Uterus (tissue), 4 donors: ENCODE results near the gene C1QA. TPM values are rescaled to one million over a fixed set of nuclear protein-coding genes. Genes with fewer than 3 reads are reported as not detected.

ENCODE experiments used
- DNase-seq, 2 donors: peaks; one replicate each; pipeline ENCODE4 v3.0.0-alpha.2; 2019 to 2020
- H3K27ac ChIP-seq, 2 donors: fragments of 200-600 bp; sonication (generic); 1 replicate in 1 of 2; 2 replicates in 1 of 2; pipeline ENCODE4 v1.5.1; 2016 to 2018
- H3K27me3 ChIP-seq, 2 donors: fragments of 200-600 bp; sonication (generic); one replicate each; pipeline ENCODE4 v1.5.1; 2018 to 2019; ENCODE audit warnings: control low read depth in 1 of 2
- H3K36me3 ChIP-seq, 2 donors: fragments of 200-600 bp; sonication (generic); one replicate each; pipeline ENCODE4 v1.5.1; 2019; ENCODE audit warnings: control low read depth in 1 of 2
- H3K4me1 ChIP-seq, 2 donors: fragments of 200-600 bp; sonication (generic); one replicate each; pipeline ENCODE4 v1.5.1; 2018 to 2019; ENCODE audit warnings: control low read depth in 1 of 2
- H3K4me3 ChIP-seq, 2 donors: fragments of 200-600 bp; sonication (generic); 1 replicate in 1 of 2; 2 replicates in 1 of 2; pipeline ENCODE4 v1.5.1; 2018 to 2019; ENCODE audit warnings: mild to moderate bottlenecking in 1 of 2
- H3K9me3 ChIP-seq, 2 donors: fragments of 200-600 bp; sonication (generic); one replicate each; pipeline ENCODE4 v1.5.1; 2019; ENCODE audit warnings: control low read depth in 1 of 2
- POLR2A ChIP-seq, 2 donors: fragments of 450-650 bp; IDR thresholded peaks; one replicate each; pipeline ENCODE4 v1.6.1; 2016; ENCODE audit warnings: antibody characterized with exemption in 2 of 2, mild to moderate bottlenecking in 1 of 2, moderate library complexity in 1 of 2
- intact Hi-C: fragments of 100-400 bp; cut with DNase I; formaldehyde crosslinking; loops from one replicate; pipeline ENCODE4 v1.15.1; 2023; ENCODE audit warnings: low total_unique reads
- microRNA-seq: library from miRNA; unstranded; fragments of <30 nt; microRNA quantifications from one replicate; pipeline ENCODE4, GENCODE V29; 2016; ENCODE audit warnings: borderline microRNAs expressed, borderline replicate concordance
- small RNA-seq: library from RNA; depleted of rRNA; stranded (forward); fragments of <200 nt; gene quantifications from one replicate; pipeline ENCODE3, GENCODE V24; 2016
- total RNA-seq, 4 donors: library from RNA; depleted of rRNA in 3 of 4; stranded (reverse); fragments of >200 nt in 3 of 4; gene quantifications; one replicate each; pipeline versions ENCODE4 v1.1.0 to v1.2.4, GENCODE V29; 2014 to 2023
- TF ChIP-seq, protein P1 (sequence below), 4 experiments: fragments of 200-600 bp in 2 of 4; fragments of 450-650 bp in 2 of 4; sonication (generic) in 2 of 4; IDR thresholded peaks; one replicate each; pipeline ENCODE4 v1.5.1; 2016 to 2019; ENCODE audit warnings: antibody characterized with exemption in 4 of 4, mild to moderate bottlenecking in 2 of 4, moderate library complexity in 1 of 4
- donor health status: DM: yes; HTN: yes; CAD: no.

C1QA gene
- total RNA-seq, 4 donors from 2014 or later, result 33.1 to 114 (median 40.0) TPM

- H3K27me3 ChIP-seq, result no peaks in the 10 kb centered on the region
- TF ChIP-seq, protein P1, sequence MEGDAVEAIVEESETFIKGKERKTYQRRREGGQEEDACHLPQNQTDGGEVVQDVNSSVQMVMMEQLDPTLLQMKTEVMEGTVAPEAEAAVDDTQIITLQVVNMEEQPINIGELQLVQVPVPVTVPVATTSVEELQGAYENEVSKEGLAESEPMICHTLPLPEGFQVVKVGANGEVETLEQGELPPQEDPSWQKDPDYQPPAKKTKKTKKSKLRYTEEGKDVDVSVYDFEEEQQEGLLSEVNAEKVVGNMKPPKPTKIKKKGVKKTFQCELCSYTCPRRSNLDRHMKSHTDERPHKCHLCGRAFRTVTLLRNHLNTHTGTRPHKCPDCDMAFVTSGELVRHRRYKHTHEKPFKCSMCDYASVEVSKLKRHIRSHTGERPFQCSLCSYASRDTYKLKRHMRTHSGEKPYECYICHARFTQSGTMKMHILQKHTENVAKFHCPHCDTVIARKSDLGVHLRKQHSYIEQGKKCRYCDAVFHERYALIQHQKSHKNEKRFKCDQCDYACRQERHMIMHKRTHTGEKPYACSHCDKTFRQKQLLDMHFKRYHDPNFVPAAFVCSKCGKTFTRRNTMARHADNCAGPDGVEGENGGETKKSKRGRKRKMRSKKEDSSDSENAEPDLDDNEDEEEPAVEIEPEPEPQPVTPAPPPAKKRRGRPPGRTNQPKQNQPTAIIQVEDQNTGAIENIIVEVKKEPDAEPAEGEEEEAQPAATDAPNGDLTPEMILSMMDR (IDR thresholded peaks at IDR 0.05), result no peak
- no peak for TF ChIP-seq POLR2A (IDR thresholded peaks at IDR 0.05)
- no peak overlapping the region for H3K4me3 ChIP-seq
- no peak overlapping the region for H3K27ac ChIP-seq
- H3K36me3 ChIP-seq, result no peaks in the 10 kb centered on the region
- intact Hi-C loops, result no loop called here
- H3K9me3 ChIP-seq, result no peaks in the 10 kb centered on the region
- DNase-seq, result no peak
- H3K4me1 ChIP-seq, result no peaks in the 10 kb centered on the region
Measured at GRCh38 chr1:22681556-22682276, 45.3 kb downstream of the C1QA start.

GRCh38 chr1:22683547-22683946 is 47.1 kb downstream of the C1QA start:
- H3K4me3 ChIP-seq, result no peak overlapping the region
- no peak for TF ChIP-seq POLR2A (IDR thresholded peaks at IDR 0.05)
- TF ChIP-seq, protein P1 (IDR thresholded peaks at IDR 0.05), result no peak
- H3K36me3 ChIP-seq, result no peaks in the 10 kb centered on the region
- DNase-seq, result no peak
- H3K9me3 ChIP-seq, result no peaks in the 10 kb centered on the region
- no peaks in the 10 kb centered on the region for H3K27me3 ChIP-seq
- intact Hi-C loops, result no loop called here
- H3K4me1 ChIP-seq, result no peaks in the 10 kb centered on the region
- H3K27ac ChIP-seq, result no peak overlapping the region

DNA sequence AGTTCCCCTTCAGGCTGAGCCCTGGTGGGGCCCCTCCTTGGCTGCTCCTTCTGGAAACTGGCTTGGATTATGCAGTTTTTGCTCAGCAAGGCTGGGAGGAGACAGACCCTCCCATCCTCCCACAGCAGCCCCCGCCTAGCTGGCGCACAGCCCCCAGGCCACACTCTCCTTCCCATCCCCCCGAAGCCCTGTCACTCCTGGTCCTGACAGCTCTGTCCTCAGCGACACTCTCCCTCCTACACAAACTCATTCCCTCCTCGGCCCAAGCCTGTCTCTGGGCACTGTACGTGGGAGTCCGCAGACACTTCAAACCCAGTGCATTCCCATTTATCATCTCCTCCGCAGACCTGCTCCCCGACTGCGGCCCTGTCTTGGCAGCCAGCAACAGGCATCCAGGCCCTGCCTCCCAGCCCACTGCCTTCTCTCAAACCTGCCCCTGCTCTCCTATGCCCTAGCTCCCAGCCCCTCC is 49.2 kb downstream of the C1QA start:
- Histone ChIP-seq H3K36me3 (no peaks in the 10 kb centered on the region), H3K27me3 (no peaks in the 10 kb centered on the region), H3K4me1 (no peaks in the 10 kb centered on the region), H3K4me3 (no peak overlapping the region), H3K27ac (no peak overlapping the region), H3K9me3 (no peaks in the 10 kb centered on the region)
- intact Hi-C loops, result no loop called here
- TF ChIP-seq, protein P1 (IDR thresholded peaks at IDR 0.05), result no peak
- TF ChIP-seq POLR2A (IDR thresholded peaks at IDR 0.05), result no peak
- peak; percentile 18 to 42 for DNase-seq

GRCh38 chr1:22687191-22687590 is 50.8 kb downstream of the C1QA start:
- Histone ChIP-seq H3K27me3 (no peaks in the 10 kb centered on the region), H3K9me3 (no peaks in the 10 kb centered on the region), H3K27ac (no peak overlapping the region), H3K4me3 (no peak overlapping the region), H3K36me3 (no peaks in the 10 kb centered on the region), H3K4me1 (no peaks in the 10 kb centered on the region)
- DNase-seq, result no peak
- intact Hi-C loops, result no loop called here
- TF ChIP-seq POLR2A (IDR thresholded peaks at IDR 0.05), result no peak
- TF ChIP-seq, protein P1 (IDR thresholded peaks at IDR 0.05), result no peak

DNA sequence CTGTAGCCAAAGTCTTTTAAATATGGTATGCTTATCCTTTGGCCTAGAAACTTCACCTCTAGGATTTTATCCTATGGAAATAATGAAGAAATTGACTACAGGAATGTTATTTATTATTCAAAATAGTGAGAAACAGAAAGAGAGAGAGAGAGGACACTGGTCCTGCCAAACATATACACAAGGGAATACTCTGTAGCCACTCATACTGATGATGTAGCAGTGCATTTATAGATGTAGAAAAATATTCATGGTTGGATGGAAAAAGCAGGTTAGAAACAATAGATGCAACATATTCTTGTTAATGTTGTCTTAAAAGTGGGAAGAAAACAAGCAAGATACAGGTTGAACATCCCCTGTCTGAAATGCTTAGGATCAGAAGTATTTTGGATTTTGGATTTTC is 52.0 kb downstream of the C1QA start:
- H3K36me3 ChIP-seq, result no peaks in the 10 kb centered on the region
- TF ChIP-seq POLR2A (IDR thresholded peaks at IDR 0.05), result no peak
- TF ChIP-seq, protein P1 (IDR thresholded peaks at IDR 0.05), result no peak
- no peaks in the 10 kb centered on the region for H3K27me3 ChIP-seq
- no peak overlapping the region for H3K27ac ChIP-seq
- DNase-seq, result no peak
- intact Hi-C loops, result no loop called here
- no peaks in the 10 kb centered on the region for H3K4me1 ChIP-seq
- no peak overlapping the region for H3K4me3 ChIP-seq
- H3K9me3 ChIP-seq, result no peaks in the 10 kb centered on the region

Small RNA genes lying within 50 kb of the gene (microRNA-seq; reads per million reads assigned to microRNA genes)
- gene MIR6127, result not detected

Small RNA genes lying within 50 kb of the gene (small RNA-seq; reads per million reads assigned to genes)
- not detected for gene MIR6127

Other genes with a start within 250 kb of the C1QA start
- gene ZBTB40, start 184.8 kb upstream of the C1QA start, total RNA-seq, result 10 to 100 TPM in 3 of 4 donors, 1 to 10 TPM in 1; 8.2 to 34.2 (median 16.6) TPM
- under 1 TPM in 1 of 4 donors, not detected in 3; 0.07 TPM for gene EPHA8, start 73.1 kb upstream of the C1QA start, total RNA-seq
- gene C1QC, start 7.0 kb downstream of the C1QA start, total RNA-seq, result 100 to 1,000 TPM in 1 of 4 donors, 10 to 100 TPM in 2, 1 to 10 TPM in 1; 8.2 to 120 (median 28.1) TPM
- gene C1QB, start 16.6 kb downstream of the C1QA start, total RNA-seq, result 100 to 1,000 TPM in 1 of 4 donors, 10 to 100 TPM in 3; 22.3 to 183 (median 32.0) TPM
- 10 to 100 TPM in 1 of 4 donors, 1 to 10 TPM in 2, under 1 TPM in 1; under 0.01 to 49.6 (median 2.2) TPM for gene EPHB2, start 74.2 kb downstream of the C1QA start, total RNA-seq